A673 (cell line): ENCODE measurements around the gene TSKU.

Experiments used
- EZH2 ChIP-seq: fragments of 200-600 bp; sonication (generic); IDR thresholded peaks from 2 replicates; pipeline ENCODE4 v1.6.1; 2017; ENCODE audit warnings: borderline replicate concordance, low read depth, mild to moderate bottlenecking, mixed read lengths, antibody characterized with exemption, low read length; ENCODE audit not compliant: poor library complexity, severe bottlenecking
- TF ChIP-seq, protein P1 (sequence below): fragments of 300-800, 200-600 bp; sonication (generic); conservative IDR thresholded peaks from 2 replicates; pipeline ENCODE4 v1.5.1; 2017; ENCODE audit warnings: low read depth, mild to moderate bottlenecking, antibody characterized with exemption, low read length, moderate library complexity, mixed read lengths

GRCh38 chr11:76748948-76749347, 34.2 kb upstream of the TSKU start:
- TF ChIP-seq, protein P1, sequence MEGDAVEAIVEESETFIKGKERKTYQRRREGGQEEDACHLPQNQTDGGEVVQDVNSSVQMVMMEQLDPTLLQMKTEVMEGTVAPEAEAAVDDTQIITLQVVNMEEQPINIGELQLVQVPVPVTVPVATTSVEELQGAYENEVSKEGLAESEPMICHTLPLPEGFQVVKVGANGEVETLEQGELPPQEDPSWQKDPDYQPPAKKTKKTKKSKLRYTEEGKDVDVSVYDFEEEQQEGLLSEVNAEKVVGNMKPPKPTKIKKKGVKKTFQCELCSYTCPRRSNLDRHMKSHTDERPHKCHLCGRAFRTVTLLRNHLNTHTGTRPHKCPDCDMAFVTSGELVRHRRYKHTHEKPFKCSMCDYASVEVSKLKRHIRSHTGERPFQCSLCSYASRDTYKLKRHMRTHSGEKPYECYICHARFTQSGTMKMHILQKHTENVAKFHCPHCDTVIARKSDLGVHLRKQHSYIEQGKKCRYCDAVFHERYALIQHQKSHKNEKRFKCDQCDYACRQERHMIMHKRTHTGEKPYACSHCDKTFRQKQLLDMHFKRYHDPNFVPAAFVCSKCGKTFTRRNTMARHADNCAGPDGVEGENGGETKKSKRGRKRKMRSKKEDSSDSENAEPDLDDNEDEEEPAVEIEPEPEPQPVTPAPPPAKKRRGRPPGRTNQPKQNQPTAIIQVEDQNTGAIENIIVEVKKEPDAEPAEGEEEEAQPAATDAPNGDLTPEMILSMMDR: no peak
- TF ChIP-seq EZH2: no peak
